H1 (cell line): Measurements from ENCODE around the gene ZNF469. TPM values are rescaled to one million over a fixed set of nuclear protein-coding genes. Genes with fewer than 3 reads are reported as not detected.

Source experiments
- CTCF ChIA-PET: fragments of 300-600 bp; sonication (Branson Sonifier 250); formaldehyde crosslinking; loops from one replicate; lab custom pipeline; 2021; ENCODE audit not compliant: partially characterized antibody; lab: Charles Lee
- POLR2A ChIA-PET: fragments of 300-600 bp; sonication (Branson Sonifier 250); formaldehyde crosslinking; loops from one replicate; lab custom pipeline; 2021; ENCODE audit warnings: inconsistent platforms; ENCODE audit not compliant: partially characterized antibody; lab: Charles Lee
- DNase-seq, 2 experiments: peaks; one replicate each; pipeline versions ENCODE4 v3.0.0 to v3.0.0-alpha.2; 2010 to 2022; ENCODE audit warnings: low spot score in 2 of 2, low read depth in 1 of 2, mixed read lengths in 1 of 2
- FAIRE-seq: peaks from 2 replicates; lab custom pipeline; 2011; peaks lifted over from hg19 to GRCh38; lab: Jason Lieb, UNC
- H2AFZ ChIP-seq: 2 replicates; pipeline ENCODE4 v1.8.1; 2012; ENCODE audit warnings: low read length, inconsistent platforms
- H2AK5ac ChIP-seq: 2 replicates; pipeline ENCODE4 v1.6.1; 2013; ENCODE audit warnings: low read depth, low read length
- H2BK120ac ChIP-seq: replicated peaks from 2 replicates; pipeline ENCODE3; 2013; ENCODE audit warnings: low read depth, low read length, inconsistent platforms
- H2BK12ac ChIP-seq: 2 replicates; pipeline ENCODE4 v1.6.1; 2013; ENCODE audit warnings: low read depth, low read length
- H2BK15ac ChIP-seq: 2 replicates; pipeline ENCODE4 v1.6.1; 2013; ENCODE audit warnings: low read length
- H2BK20ac ChIP-seq: 2 replicates; pipeline ENCODE4 v1.6.1; 2013; ENCODE audit warnings: low read length
- H2BK5ac ChIP-seq: 2 replicates; pipeline ENCODE4 v1.6.1; 2013; ENCODE audit warnings: low read depth, low read length
- H3K14ac ChIP-seq: 2 replicates; pipeline ENCODE4 v1.6.1; 2013; ENCODE audit warnings: inconsistent platforms; ENCODE audit not compliant: insufficient read length
- H3K18ac ChIP-seq: 2 replicates; pipeline ENCODE4 v1.6.1; 2013; ENCODE audit warnings: low read length; ENCODE audit errors: extremely low read depth
- H3K23ac ChIP-seq: 2 replicates; pipeline ENCODE4 v1.6.1; 2013; ENCODE audit warnings: inconsistent platforms; ENCODE audit not compliant: insufficient read length
- H3K23me2 ChIP-seq: 2 replicates; pipeline ENCODE4 v1.6.1; 2013; ENCODE audit warnings: low read depth, low read length
- H3K27ac ChIP-seq: 2 replicates; pipeline ENCODE4 v1.6.1; 2011; ENCODE audit warnings: low read depth, low read length, inconsistent platforms
- H3K27me3 ChIP-seq, 4 experiments: replicated peaks in 1 of 4; 1 replicate in 1 of 4; 2 replicates in 3 of 4; pipeline versions ENCODE4 v1.6.1 to v1.8.1; 2011 to 2013; ENCODE audit warnings: low read length in 3 of 4, mild to moderate bottlenecking in 3 of 4, inconsistent platforms in 2 of 4, mixed read lengths in 2 of 4, moderate library complexity in 1 of 4; ENCODE audit not compliant: control insufficient read depth in 3 of 4, insufficient read depth in 3 of 4; ENCODE audit errors: extremely low read depth in 1 of 4
- H3K36me3 ChIP-seq, 4 experiments: 2 replicates each; pipeline versions ENCODE4 v1.6.1 to v1.8.1; 2011 to 2013; ENCODE audit warnings: mild to moderate bottlenecking in 4 of 4, low read length in 3 of 4, moderate library complexity in 2 of 4, control low read depth in 1 of 4, inconsistent platforms in 1 of 4; ENCODE audit not compliant: insufficient read depth in 4 of 4, control insufficient read depth in 2 of 4
- H3K4ac ChIP-seq: replicated peaks from 2 replicates; pipeline ENCODE3; 2013; ENCODE audit warnings: low read length, low read depth, mixed read lengths, inconsistent platforms; ENCODE audit not compliant: insufficient read length
- H3K4me1 ChIP-seq, 4 experiments: replicated peaks in 1 of 4; 1 replicate in 1 of 4; 2 replicates in 3 of 4; pipeline versions ENCODE4 v1.6.1 to v1.8.1; 2011 to 2013; ENCODE audit warnings: low read length in 3 of 4, inconsistent platforms in 2 of 4, mixed read lengths in 1 of 4; ENCODE audit not compliant: insufficient read depth in 4 of 4, control insufficient read depth in 3 of 4
- H3K4me2 ChIP-seq, 2 experiments: 2 replicates each; pipeline versions ENCODE4 v1.6.1 to v1.8.1; 2011 to 2013; ENCODE audit warnings: low read depth in 2 of 2, low read length in 2 of 2, control low read depth in 1 of 2, inconsistent platforms in 1 of 2, mild to moderate bottlenecking in 1 of 2; ENCODE audit not compliant: insufficient read depth in 1 of 2
- H3K4me3 ChIP-seq, 4 experiments: fragments of 200-600, 300-600 bp in 1 of 4; sonication (generic), shearing (Covaris generic), sonication (Bioruptor Twin) in 1 of 4; 2 replicates each; pipeline versions ENCODE4 v1.5.1 to v1.8.1; 2011 to 2016; ENCODE audit warnings: low read length in 4 of 4, low read depth in 3 of 4, control low read depth in 2 of 4, inconsistent platforms in 2 of 4, mild to moderate bottlenecking in 2 of 4, mixed read lengths in 1 of 4, moderate library complexity in 1 of 4; ENCODE audit not compliant: insufficient read depth in 2 of 4; ENCODE audit errors: extremely low read depth in 1 of 4
- H3K56ac ChIP-seq: replicated peaks from 2 replicates; pipeline ENCODE3; 2013; ENCODE audit warnings: low read depth, mild to moderate bottlenecking, mixed read lengths, low read length, inconsistent platforms; ENCODE audit not compliant: insufficient read length
- H3K79me1 ChIP-seq: 2 replicates; pipeline ENCODE4 v1.6.1; 2013; ENCODE audit warnings: low read depth, low read length, control low read depth
- H3K79me2 ChIP-seq, 2 experiments: 2 replicates each; pipeline versions ENCODE4 v1.6.1 to v1.8.1; 2012 to 2013; ENCODE audit warnings: low read length in 2 of 2, mild to moderate bottlenecking in 2 of 2, inconsistent platforms in 1 of 2; ENCODE audit not compliant: insufficient read depth in 2 of 2, control insufficient read depth in 1 of 2
- H3K9ac ChIP-seq, 4 experiments: replicated peaks in 1 of 4; 1 replicate in 1 of 4; 2 replicates in 3 of 4; pipeline versions ENCODE4 v1.6.1 to v1.8.1; 2011 to 2013; ENCODE audit warnings: low read depth in 3 of 4, low read length in 3 of 4, control low read depth in 2 of 4, mild to moderate bottlenecking in 2 of 4, moderate library complexity in 2 of 4, inconsistent platforms in 1 of 4; ENCODE audit errors: extremely low read depth in 1 of 4
- H3K9me3 ChIP-seq, 2 experiments: 2 replicates each; pipeline versions ENCODE4 v1.6.1 to v1.8.1; 2012 to 2013; ENCODE audit warnings: mild to moderate bottlenecking in 2 of 2, moderate library complexity in 2 of 2, control low read depth in 1 of 2, inconsistent platforms in 1 of 2, low read depth in 1 of 2, low read length in 1 of 2, mixed read lengths in 1 of 2; ENCODE audit not compliant: insufficient read depth in 2 of 2
- H4K20me1 ChIP-seq, 2 experiments: replicated peaks in 1 of 2; 2 replicates each; pipeline versions ENCODE3 to v1.8.1; 2011 to 2013; ENCODE audit warnings: inconsistent platforms in 2 of 2, low read length in 2 of 2, mild to moderate bottlenecking in 1 of 2; ENCODE audit not compliant: insufficient read depth in 2 of 2, control insufficient read depth in 1 of 2
- H4K5ac ChIP-seq: 2 replicates; pipeline ENCODE4 v1.6.1; 2013; ENCODE audit warnings: low read length, low read depth, mixed read lengths, inconsistent platforms; ENCODE audit not compliant: insufficient read length
- H4K8ac ChIP-seq: 2 replicates; pipeline ENCODE4 v1.8.0; 2013; ENCODE audit warnings: mild to moderate bottlenecking, moderate library complexity, low read length, inconsistent platforms; ENCODE audit not compliant: insufficient read depth; ENCODE audit errors: extremely low read depth
- H4K91ac ChIP-seq: replicated peaks from 2 replicates; pipeline ENCODE3; 2013; ENCODE audit warnings: low read length, mixed read lengths, inconsistent platforms; ENCODE audit not compliant: insufficient read length
- BCL11A ChIP-seq, 2 experiments: IDR thresholded peaks; one replicate each; pipeline ENCODE4 v1.6.1; 2011; ENCODE audit warnings: low read depth in 2 of 2, low read length in 2 of 2, mild to moderate bottlenecking in 2 of 2
- BRCA1 ChIP-seq: IDR thresholded peaks from 2 replicates; pipeline ENCODE4 v1.6.1; 2012; ENCODE audit warnings: low read depth, low read length, improper control_type of control experiment
- CBX5 ChIP-seq: fragments of 300-800, 300-1000 bp; sonication (generic); IDR thresholded peaks from 2 replicates; pipeline ENCODE4 v1.7.1; 2016; ENCODE audit warnings: antibody characterized with exemption, low read length, low read depth
- EZH2 ChIP-seq: fragments of 200-600 bp; sonication (generic); IDR thresholded peaks from 2 replicates; pipeline ENCODE4 v1.7.1; 2012; ENCODE audit warnings: low read depth, mild to moderate bottlenecking, moderate library complexity, low read length, inconsistent platforms; ENCODE audit not compliant: severe bottlenecking
- HDAC6 ChIP-seq: IDR thresholded peaks from one replicate; pipeline ENCODE4 v1.7.1; 2012; ENCODE audit warnings: low read depth, mild to moderate bottlenecking, inconsistent platforms, low read length, moderate library complexity
- KDM4A ChIP-seq: IDR thresholded peaks from one replicate; pipeline ENCODE4 v1.7.1; 2012; ENCODE audit warnings: low read depth, mild to moderate bottlenecking, moderate library complexity, low read length, inconsistent platforms; ENCODE audit not compliant: severe bottlenecking
- KDM5A ChIP-seq: fragments of 200-600 bp; IDR thresholded peaks from 2 replicates; pipeline ENCODE4 v1.7.1; 2012; ENCODE audit warnings: mild to moderate bottlenecking, low read length, inconsistent platforms, mixed read lengths
- NANOG ChIP-seq: IDR thresholded peaks from 2 replicates; pipeline ENCODE4 v1.6.1; 2011; ENCODE audit warnings: low read length, low read depth, mild to moderate bottlenecking, inconsistent platforms; ENCODE audit not compliant: insufficient read depth, poor library complexity, severe bottlenecking
- PHF8 ChIP-seq: fragments of 200-600 bp; sonication (generic); conservative IDR thresholded peaks from 2 replicates; pipeline ENCODE4 v1.7.1; 2012; ENCODE audit warnings: low read depth, mild to moderate bottlenecking, inconsistent platforms, low read length, moderate library complexity
- RBBP5 ChIP-seq: IDR thresholded peaks from 2 replicates; pipeline ENCODE4 v1.7.1; 2012; ENCODE audit warnings: low read depth, mild to moderate bottlenecking, inconsistent platforms, low read length, moderate library complexity, borderline replicate concordance
- RNF2 ChIP-seq: fragments of 200-900, 300-1000 bp; sonication (generic); IDR thresholded peaks from 2 replicates; pipeline ENCODE4 v1.7.1; 2016; ENCODE audit warnings: borderline replicate concordance, low read depth, mild to moderate bottlenecking, antibody characterized with exemption, low read length; ENCODE audit not compliant: poor library complexity, severe bottlenecking; ENCODE audit errors: missing control alignments
- SAP30 ChIP-seq: fragments of 300-600 bp; sonication (generic); IDR thresholded peaks from 2 replicates; pipeline ENCODE4 v1.7.1; 2012; ENCODE audit warnings: low read length, moderate library complexity, mild to moderate bottlenecking, inconsistent platforms; ENCODE audit not compliant: insufficient read depth, insufficient replicate concordance
- WGBS, 2 experiments: shearing (Covaris generic) in 1 of 2; methylation state at CpG; one replicate each; pipeline versions ENCODE4 v1.1.6 to v1.1.7; 2013 to 2015; ENCODE audit warnings: low lambda C conversion rate in 2 of 2, mixed read lengths in 2 of 2, inconsistent platforms in 1 of 2, low coverage in 1 of 2, missing lambda C conversion rate in 1 of 2; ENCODE audit not compliant: insufficient replicate concordance in 2 of 2, insufficient coverage in 1 of 2, insufficient read length in 1 of 2; ENCODE audit errors: extremely low coverage in 1 of 2, missing lambda C conversion rate in 1 of 2; 5-methylcytosine and 5-hydroxymethylcytosine counted together
- polyA plus RNA-seq, 7 experiments: library from polyadenylated mRNA; depleted of rRNA in 3 of 7; stranded (reverse) in 5 of 7; unstranded in 2 of 7; fragments of >200 nt in 5 of 7; fragments of 200-250 nt in 2 of 7; gene quantifications; 1 replicate in 5 of 7; 2 replicates in 1 of 7; 4 replicates in 1 of 7; pipeline versions ENCODE4 v1.2.1 to v1.2.3, GENCODE V29; 2011 to 2013; ENCODE audit warnings: missing spikeins in 2 of 7, mixed read lengths in 2 of 7
- total RNA-seq: library from RNA; stranded (reverse); fragmentation: NEBNext Ultra II Directional; extraction: Animal tissue kit (Norgen Biotek cat#: 25700); gene quantifications from 2 replicates; pipeline ENCODE4 v1.2.1, GENCODE V29; 2021

ZNF469 gene
- total and polyA plus RNA-seq, 2 of the 8 experiments (the other 6 are each of a cell fraction or from before 2014, with no cell fraction given), result 0.30 to 1.8 TPM

DNA sequence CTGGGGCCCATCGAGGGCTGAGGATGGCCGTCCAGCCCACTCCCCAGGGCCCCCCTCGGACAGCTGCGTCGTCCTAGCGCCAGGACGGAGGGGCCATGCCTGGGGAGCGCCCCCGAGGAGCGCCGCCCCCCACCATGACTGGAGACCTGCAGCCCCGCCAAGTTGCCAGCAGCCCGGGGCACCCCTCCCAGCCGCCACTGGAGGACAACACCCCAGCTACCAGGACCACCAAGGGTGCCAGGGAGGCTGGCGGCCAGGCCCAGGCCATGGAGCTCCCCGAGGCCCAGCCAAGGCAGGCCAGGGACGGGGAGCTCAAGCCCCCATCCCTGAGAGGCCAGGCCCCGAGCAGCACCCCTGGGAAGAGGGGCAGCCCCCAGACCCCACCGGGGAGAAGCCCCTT is 44.6 kb downstream of the ZNF469 start:
- peaks cover 0 to 5% (median 2%) of the 10 kb centered on the region in 4 experiments; a peak in 2 of 7 replicates for H3K4me1 ChIP-seq
- ChIA-PET POLR2A (no interaction called here), CTCF (interaction anchor here (0.5 to 2.9 kb wide), 9 partner anchors 10 to 112 kb away, joined by 3 to 24 read pairs (median 4); no protein-coding TSS in a partner anchor)
- no peak overlapping the region for H4K5ac ChIP-seq
- H3K56ac ChIP-seq, result no peak overlapping the region
- no peak overlapping the region for H3K23ac ChIP-seq
- no peak overlapping the region for H3K4me3 ChIP-seq
- H4K8ac ChIP-seq, result no peak overlapping the region
- H4K20me1 ChIP-seq, result peaks cover 0 to 6% of the 10 kb centered on the region in 2 experiments
- no peak overlapping the region for H2AK5ac ChIP-seq
- no peaks in the 10 kb centered on the region for H3K36me3 ChIP-seq
- H3K9me3 ChIP-seq, result no peaks in the 10 kb centered on the region
- no peak for FAIRE-seq
- no peaks in the 10 kb centered on the region for H3K79me1 ChIP-seq
- H3K79me2 ChIP-seq, result no peaks in the 10 kb centered on the region
- H3K9ac ChIP-seq, result no peak overlapping the region
- no peak overlapping the region for H3K4ac ChIP-seq
- H2BK12ac ChIP-seq, result no peak overlapping the region
- H2BK15ac ChIP-seq, result no peak overlapping the region
- DNase-seq, result no peak
- H3K27me3 ChIP-seq, result peaks cover 0 to 24% (median 16%) of the 10 kb centered on the region in 4 experiments; a peak in 5 of 7 replicates
- H4K91ac ChIP-seq, result no peak overlapping the region
- no peak overlapping the region for H2AFZ ChIP-seq
- no peak overlapping the region for H3K27ac ChIP-seq
- no peak overlapping the region for H3K14ac ChIP-seq
- H2BK120ac ChIP-seq, result no peak overlapping the region
- WGBS, 2 experiments, result 91% methylated on average over 8 of the region's 19 CpGs; no CpG with 5 or more reads in 1 of the 2 experiments
- no peak overlapping the region for H3K18ac ChIP-seq
- peaks cover 9% of the 10 kb centered on the region; the same call in 1 of the 2 replicates for H3K23me2 ChIP-seq
- no peak overlapping the region for H2BK5ac ChIP-seq
- H3K4me2 ChIP-seq, result no peak overlapping the region
- H2BK20ac ChIP-seq, result no peak overlapping the region
- TF ChIP-seq RBBP5 (no peak), KDM5A (no peak), BRCA1 (no peak), SAP30 (no peak), CBX5 (no peak), PHF8 (no peak), NANOG (no peak), RNF2 (no peak), HDAC6 (no peak), BCL11A (IDR thresholded peaks at IDR 0.05; ENCODE audit: low read depth in 2 of 2, low read length in 2 of 2) (no peak), EZH2 (no peak), KDM4A (no peak)
